Measurements from ENCODE around the gene IREB2. TPM values are rescaled to one million over a fixed set of nuclear protein-coding genes. Genes with fewer than 3 reads are reported as not detected.

The IREB2 gene
- total RNA-seq, 1 donor from 2014 or later: 97.6 TPM

DNA sequence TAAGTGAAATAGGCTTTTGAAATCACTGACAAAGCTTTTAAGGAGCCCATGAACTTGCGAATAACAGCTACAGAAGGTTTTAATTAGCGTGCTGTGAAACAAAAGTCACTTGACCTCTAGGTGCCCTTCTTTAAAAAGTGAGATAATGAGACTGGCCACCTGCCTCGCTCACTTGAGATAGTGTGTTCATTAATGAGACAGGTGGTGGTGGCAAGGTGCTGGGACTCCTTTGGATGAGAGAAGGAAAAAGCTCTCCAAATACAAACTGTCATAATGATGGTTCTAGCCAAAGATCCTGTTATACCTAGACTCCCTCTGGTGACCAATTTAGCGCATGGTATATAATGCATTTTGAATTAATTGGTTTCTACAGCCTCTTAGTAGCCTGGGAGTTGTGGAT is 22.7 kb upstream of the IREB2 start:
- TF ChIP-seq, protein P1, sequence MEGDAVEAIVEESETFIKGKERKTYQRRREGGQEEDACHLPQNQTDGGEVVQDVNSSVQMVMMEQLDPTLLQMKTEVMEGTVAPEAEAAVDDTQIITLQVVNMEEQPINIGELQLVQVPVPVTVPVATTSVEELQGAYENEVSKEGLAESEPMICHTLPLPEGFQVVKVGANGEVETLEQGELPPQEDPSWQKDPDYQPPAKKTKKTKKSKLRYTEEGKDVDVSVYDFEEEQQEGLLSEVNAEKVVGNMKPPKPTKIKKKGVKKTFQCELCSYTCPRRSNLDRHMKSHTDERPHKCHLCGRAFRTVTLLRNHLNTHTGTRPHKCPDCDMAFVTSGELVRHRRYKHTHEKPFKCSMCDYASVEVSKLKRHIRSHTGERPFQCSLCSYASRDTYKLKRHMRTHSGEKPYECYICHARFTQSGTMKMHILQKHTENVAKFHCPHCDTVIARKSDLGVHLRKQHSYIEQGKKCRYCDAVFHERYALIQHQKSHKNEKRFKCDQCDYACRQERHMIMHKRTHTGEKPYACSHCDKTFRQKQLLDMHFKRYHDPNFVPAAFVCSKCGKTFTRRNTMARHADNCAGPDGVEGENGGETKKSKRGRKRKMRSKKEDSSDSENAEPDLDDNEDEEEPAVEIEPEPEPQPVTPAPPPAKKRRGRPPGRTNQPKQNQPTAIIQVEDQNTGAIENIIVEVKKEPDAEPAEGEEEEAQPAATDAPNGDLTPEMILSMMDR (conservative IDR thresholded peaks at IDR 0.05): peak; percentile 60
- no peaks in the 10 kb centered on the region for H3K9me3 Mint-ChIP-seq
- H3K36me3 Mint-ChIP-seq (ENCODE audit: low read depth): no peaks in the 10 kb centered on the region
- no peak overlapping the region for H3K4me3 Mint-ChIP-seq
- H3K4me1 Mint-ChIP-seq: peaks cover 5% of the 10 kb centered on the region
- no peak for DNase-seq (ENCODE audit: low read depth, low spot score)
- H3K27me3 Mint-ChIP-seq (ENCODE audit: low read depth): peaks cover 8% of the 10 kb centered on the region
- no peak overlapping the region for H3K27ac Mint-ChIP-seq (ENCODE audit: unreplicated experiment)

DNA sequence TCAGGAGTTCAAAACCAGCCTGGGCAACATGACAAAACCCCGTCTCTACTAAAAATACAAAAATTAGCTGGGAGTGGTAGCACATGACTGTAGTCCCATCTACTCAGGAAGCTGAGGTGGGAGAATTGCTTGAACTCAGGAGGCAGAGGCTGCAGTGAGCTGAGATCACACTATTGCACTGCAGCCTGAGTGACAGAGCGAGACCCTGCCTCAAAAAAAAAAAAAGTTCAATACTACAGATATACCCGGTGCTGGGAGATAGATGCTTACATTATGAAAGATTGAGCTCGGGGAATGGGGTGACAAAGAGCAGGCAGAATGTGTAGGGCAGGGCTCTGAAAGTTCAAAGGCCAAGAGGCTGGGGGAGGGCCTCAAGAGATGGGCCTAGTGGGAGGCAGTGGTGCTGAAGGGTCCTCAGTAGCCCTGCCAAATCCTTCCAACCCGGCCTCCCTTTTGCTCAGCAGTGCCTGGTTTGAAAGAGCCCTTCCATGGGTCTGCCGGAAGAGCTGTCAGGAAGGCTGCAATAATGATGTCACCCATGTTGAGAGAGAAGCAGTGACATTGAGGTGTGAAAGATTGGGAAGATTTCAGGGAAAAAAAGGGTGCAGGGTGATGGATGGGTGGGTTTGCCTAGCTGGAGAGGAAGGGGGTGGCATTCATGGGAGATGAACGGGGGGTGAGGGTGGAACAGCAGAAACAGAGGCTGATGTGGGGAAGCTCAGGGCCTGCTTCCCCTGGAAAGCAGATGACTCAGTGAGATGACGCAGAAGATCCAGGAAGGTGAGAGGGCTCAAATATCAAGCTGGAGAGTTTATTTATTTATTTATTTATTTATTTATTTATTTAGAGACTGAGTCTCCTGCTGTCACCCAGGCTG is 20.0 kb upstream of the IREB2 start:
- H3K36me3 Mint-ChIP-seq (ENCODE audit: low read depth): no peaks in the 10 kb centered on the region
- H3K27me3 Mint-ChIP-seq (ENCODE audit: low read depth): peaks cover 9% of the 10 kb centered on the region
- no peak overlapping the region for H3K27ac Mint-ChIP-seq (ENCODE audit: unreplicated experiment)
- TF ChIP-seq, protein P1 (conservative IDR thresholded peaks at IDR 0.05): no peak
- H3K4me3 Mint-ChIP-seq: no peak overlapping the region
- H3K9me3 Mint-ChIP-seq: no peaks in the 10 kb centered on the region
- peaks cover 11% of the 10 kb centered on the region for H3K4me1 Mint-ChIP-seq
- DNase-seq (ENCODE audit: low read depth, low spot score): no peak

DNA sequence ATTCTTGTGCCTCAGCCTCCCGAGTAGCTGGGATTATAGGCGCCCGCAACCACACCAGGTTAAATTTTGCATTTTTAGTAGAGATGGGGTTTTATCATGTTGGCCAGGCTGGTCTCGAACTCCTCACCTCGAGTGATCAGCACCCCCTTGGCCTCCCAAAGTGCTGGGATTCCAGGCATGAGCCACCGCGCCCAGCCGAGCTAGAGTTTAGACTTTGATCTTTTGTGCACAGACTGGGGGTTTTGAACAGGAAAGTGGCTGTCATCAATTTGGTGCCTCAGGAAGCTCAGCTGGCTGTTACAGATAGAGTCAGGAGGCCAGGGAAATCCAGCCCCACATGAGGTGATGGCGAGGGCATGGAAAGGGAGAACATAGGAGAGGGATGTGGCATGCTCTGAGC is 19.3 kb upstream of the IREB2 start:
- TF ChIP-seq, protein P1 (conservative IDR thresholded peaks at IDR 0.05): no peak
- Mint-ChIP-seq H3K36me3 (ENCODE audit: low read depth) (no peaks in the 10 kb centered on the region), H3K9me3 (no peaks in the 10 kb centered on the region), H3K27me3 (ENCODE audit: low read depth) (peaks cover 11% of the 10 kb centered on the region), H3K27ac (ENCODE audit: unreplicated experiment) (no peak overlapping the region), H3K4me3 (no peak overlapping the region), H3K4me1 (peaks cover 11% of the 10 kb centered on the region)
- DNase-seq (ENCODE audit: low read depth, low spot score): no peak

DNA sequence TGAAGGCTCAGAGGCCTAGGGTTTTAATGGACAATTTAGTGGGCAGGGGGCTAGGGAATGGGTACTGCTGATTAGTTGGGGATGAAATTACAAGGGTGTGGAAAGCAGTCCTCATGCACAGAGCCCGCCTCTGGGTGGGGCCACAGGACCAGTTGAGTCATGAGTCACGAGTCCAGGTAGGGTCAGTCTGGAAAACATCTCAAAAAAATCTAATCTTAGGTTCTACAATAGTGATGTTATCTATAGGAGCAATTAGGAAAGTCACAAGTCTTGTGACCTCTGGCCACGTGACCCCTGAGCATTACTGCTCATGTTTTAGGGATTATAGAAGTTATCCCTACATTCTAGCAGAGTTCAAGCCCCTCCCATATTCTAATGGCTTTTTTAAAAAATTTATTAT is 18.6 kb upstream of the IREB2 start:
- TF ChIP-seq, protein P1 (conservative IDR thresholded peaks at IDR 0.05): no peak
- DNase-seq (ENCODE audit: low read depth, low spot score): no peak
- Mint-ChIP-seq H3K36me3 (ENCODE audit: low read depth) (no peaks in the 10 kb centered on the region), H3K9me3 (no peaks in the 10 kb centered on the region), H3K27ac (ENCODE audit: unreplicated experiment) (no peak overlapping the region), H3K4me1 (peaks cover 11% of the 10 kb centered on the region), H3K4me3 (no peak overlapping the region), H3K27me3 (ENCODE audit: low read depth) (peaks cover 13% of the 10 kb centered on the region)

DNA sequence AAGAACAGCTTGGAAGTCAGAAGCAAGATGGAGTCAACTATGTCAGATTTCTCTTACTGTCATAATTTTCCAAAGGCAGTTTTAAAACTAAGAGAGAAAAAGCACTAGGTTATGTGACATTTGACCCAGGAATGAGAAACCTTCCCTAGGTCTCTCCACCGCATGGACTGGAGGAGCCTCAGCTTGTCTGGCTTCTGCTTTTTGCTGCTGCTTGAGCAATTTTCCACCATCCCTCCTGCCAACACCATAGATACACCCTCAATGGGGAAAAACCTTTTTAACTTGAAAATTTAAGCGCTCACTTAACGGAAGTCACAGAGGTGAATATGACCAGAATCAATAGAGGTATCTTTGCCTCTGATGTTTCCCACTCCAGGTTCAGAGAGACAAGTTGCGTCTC is 17.8 kb upstream of the IREB2 start:
- TF ChIP-seq, protein P1 (conservative IDR thresholded peaks at IDR 0.05): no peak
- Mint-ChIP-seq H3K4me3 (no peak overlapping the region), H3K4me1 (peaks cover 11% of the 10 kb centered on the region), H3K27ac (ENCODE audit: unreplicated experiment) (no peak overlapping the region), H3K27me3 (ENCODE audit: low read depth) (peaks cover 16% of the 10 kb centered on the region), H3K9me3 (no peaks in the 10 kb centered on the region), H3K36me3 (ENCODE audit: low read depth) (no peaks in the 10 kb centered on the region)
- no peak for DNase-seq (ENCODE audit: low read depth, low spot score)
